RWPE2 (cell line): ENCODE data around the gene DPM1.

Experiments
- ATAC-seq: fragments of 200-7000 bp; cut with Tn5 transposase; 3 replicates; pipeline ENCODE4 v1.9.1; 2021; ENCODE audit warnings: low read depth
- DNase-seq: peaks from one replicate; pipeline ENCODE4 v3.0.0-alpha.2; 2020; ENCODE audit warnings: low spot score
- H3K27ac ChIP-seq: fragments of 450-650 bp; 2 replicates; pipeline ENCODE4 v1.5.1; 2017; ENCODE audit warnings: mild to moderate bottlenecking; ENCODE audit not compliant: poor library complexity, severe bottlenecking
- H3K27me3 ChIP-seq: fragments of 250-450 bp; sonication (Bioruptor Pico); 2 replicates; pipeline ENCODE4 v1.5.1; 2021; ENCODE audit warnings: mild to moderate bottlenecking, moderate library complexity; ENCODE audit not compliant: insufficient read depth, poor library complexity, severe bottlenecking
- H3K36me3 ChIP-seq: fragments of 250-450 bp; sonication (Bioruptor Pico); 2 replicates; pipeline ENCODE4 v1.5.1; 2020; ENCODE audit warnings: low read depth, mild to moderate bottlenecking, moderate library complexity
- H3K4me1 ChIP-seq: fragments of 250-450 bp; sonication (Bioruptor Pico); 2 replicates; pipeline ENCODE4 v1.5.1; 2021; ENCODE audit warnings: mild to moderate bottlenecking, moderate library complexity; ENCODE audit not compliant: insufficient read depth, poor library complexity, severe bottlenecking
- H3K4me3 ChIP-seq: fragments of 250-450 bp; sonication (Bioruptor Pico); 2 replicates; pipeline ENCODE4 v1.5.1; 2021; ENCODE audit warnings: mild to moderate bottlenecking, moderate library complexity; ENCODE audit not compliant: severe bottlenecking
- H3K9me3 ChIP-seq: fragments of 250-450 bp; sonication (Bioruptor Pico); 2 replicates; pipeline ENCODE4 v1.5.1; 2021; ENCODE audit warnings: mild to moderate bottlenecking, moderate library complexity; ENCODE audit not compliant: severe bottlenecking
- CTCF ChIP-seq: fragments of 450-650 bp; IDR thresholded peaks from one replicate; pipeline ENCODE4 v1.5.1; 2017; ENCODE audit warnings: mild to moderate bottlenecking, moderate library complexity; ENCODE audit not compliant: poor library complexity, severe bottlenecking

DPM1 gene

GRCh38 chr20:51002633-51003032 is 44.3 kb upstream of the DPM1 start:
- no peaks in the 10 kb centered on the region for H3K9me3 ChIP-seq
- no peak overlapping the region for H3K27ac ChIP-seq
- peaks cover 12% of the 10 kb centered on the region for H3K36me3 ChIP-seq
- H3K4me3 ChIP-seq: no peak overlapping the region
- ATAC-seq (no peak), DNase-seq (no peak)
- TF ChIP-seq CTCF: no peak
- no peaks in the 10 kb centered on the region for H3K27me3 ChIP-seq
- H3K4me1 ChIP-seq: no peaks in the 10 kb centered on the region

- ATAC-seq: no peak
- Histone ChIP-seq H3K4me1 (peaks cover 6% of the 10 kb centered on the region), H3K36me3 (peaks cover 2% of the 10 kb centered on the region; the same call in 1 of the 2 replicates), H3K9me3 (no peaks in the 10 kb centered on the region), H3K27me3 (no peaks in the 10 kb centered on the region), H3K4me3 (no peak overlapping the region), H3K27ac (no peak overlapping the region)
- TF ChIP-seq CTCF: no peak
- no peak for DNase-seq
These were observed 43.3 kb upstream of the DPM1 start for GRCh38 chr20:51001430-51002265.

GRCh38 chr20:50999355-50999754 is 41.0 kb upstream of the DPM1 start:
- DNase-seq (no peak), ATAC-seq (no peak)
- Histone ChIP-seq H3K27ac (no peak overlapping the region), H3K27me3 (no peaks in the 10 kb centered on the region), H3K4me1 (peaks cover 7% of the 10 kb centered on the region), H3K36me3 (no peaks in the 10 kb centered on the region), H3K4me3 (no peak overlapping the region), H3K9me3 (no peaks in the 10 kb centered on the region)
- TF ChIP-seq CTCF: no peak

GRCh38 chr20:50996901-50997865 is 38.9 kb upstream of the DPM1 start:
- peak; percentile 37; the same call in 1 of the 3 replicates for ATAC-seq
- no peak for TF ChIP-seq CTCF
- H3K27ac ChIP-seq: no peak overlapping the region
- H3K36me3 ChIP-seq: no peaks in the 10 kb centered on the region
- H3K4me1 ChIP-seq: peaks cover 17% of the 10 kb centered on the region
- no peak overlapping the region for H3K4me3 ChIP-seq
- DNase-seq: no peak
- no peaks in the 10 kb centered on the region for H3K27me3 ChIP-seq
- no peaks in the 10 kb centered on the region for H3K9me3 ChIP-seq
